GM18861 (cell line): ENCODE measurements around the gene EEF1AKMT2.
A peak's percentile ranks its signal among the peaks of the same experiment; 100 is the strongest.

Source experiments
- ATAC-seq: cut with Tn5 transposase; IDR thresholded peaks from one replicate; pipeline ENCODE4 v1.9.1; 2021; ENCODE audit not compliant: unreplicated experiment

The EEF1AKMT2 gene

GRCh38 chr10:124723826-124724225, 67.9 kb downstream of the EEF1AKMT2 start:
- ATAC-seq: no peak

GRCh38 chr10:124722798-124723783, 68.6 kb downstream of the EEF1AKMT2 start:
- ATAC-seq: peak; percentile 55

DNA sequence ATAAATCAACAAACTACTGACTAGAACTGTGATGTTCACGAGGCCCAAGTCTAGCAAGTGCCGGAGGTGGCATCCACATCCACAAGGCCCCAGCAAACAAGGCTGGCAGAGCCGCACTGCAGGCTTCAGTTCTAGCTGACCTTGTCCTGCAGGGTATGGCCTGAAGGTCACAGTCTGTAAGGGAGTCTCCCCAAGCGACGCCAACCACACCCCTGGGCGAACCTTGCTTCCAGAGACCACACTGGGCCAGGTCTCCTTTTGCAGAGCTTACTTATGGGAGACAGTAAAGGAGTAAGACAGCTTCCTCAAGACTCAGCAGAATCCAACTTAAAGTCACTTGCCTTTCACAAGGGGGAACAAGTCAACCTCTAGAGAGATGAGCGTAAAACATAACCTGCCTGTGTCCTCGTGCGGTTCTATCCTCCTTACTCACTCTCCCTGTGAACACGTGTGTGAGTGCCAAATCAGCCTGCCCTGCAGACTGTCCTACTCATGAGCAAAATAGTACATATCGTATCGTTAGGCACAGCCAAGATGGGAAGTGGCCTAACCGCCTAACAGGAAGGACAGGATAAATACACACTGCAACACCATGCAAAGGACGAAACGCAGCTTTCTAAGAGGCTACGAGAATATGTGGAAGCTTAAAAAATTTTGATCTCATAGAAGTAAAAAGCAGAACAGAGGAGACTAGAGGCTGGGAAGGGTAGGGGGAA, 70.2 kb downstream of the EEF1AKMT2 start:
- no peak for ATAC-seq

DNA sequence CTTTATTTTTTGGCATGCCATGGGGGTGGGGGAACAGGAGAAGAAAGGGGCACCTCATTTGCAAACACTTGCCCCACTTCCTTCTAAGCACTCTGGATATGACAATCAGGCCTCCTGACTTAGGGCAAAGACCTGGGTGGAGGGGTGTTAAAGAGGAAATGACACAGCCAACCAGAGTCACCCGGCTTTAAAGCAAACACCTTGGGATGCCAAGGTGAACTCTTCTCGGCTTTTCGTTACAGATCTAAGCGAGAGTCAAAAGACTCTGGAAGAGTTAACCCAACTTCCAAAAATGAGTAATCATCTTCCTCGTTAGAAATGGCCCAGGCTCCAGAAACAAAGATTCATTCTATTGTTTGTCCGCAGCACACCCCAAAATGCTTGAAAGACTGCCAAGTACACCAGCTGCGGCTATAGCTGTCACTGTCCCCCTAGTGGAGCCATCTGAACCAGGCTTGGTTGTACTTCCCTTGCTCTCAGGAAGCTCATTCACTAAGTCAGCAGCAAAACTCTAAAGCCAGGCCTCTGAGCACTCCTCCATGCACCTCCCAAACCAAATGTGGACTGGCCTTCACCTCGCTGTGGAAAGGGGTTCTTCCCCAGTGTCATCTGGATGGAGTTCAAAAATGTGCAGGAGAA, 72.4 kb downstream of the EEF1AKMT2 start:
- ATAC-seq: peak; percentile 28

GRCh38 chr10:124717911-124718741, 73.6 kb downstream of the EEF1AKMT2 start:
- ATAC-seq: peak; percentile 70

GRCh38 chr10:124717041-124717757, 74.5 kb downstream of the EEF1AKMT2 start:
- ATAC-seq: no peak

- no peak for ATAC-seq
These were observed 75.3 kb downstream of the EEF1AKMT2 start for GRCh38 chr10:124716369-124716768.

GRCh38 chr10:124715439-124715838, 76.2 kb downstream of the EEF1AKMT2 start:
- no peak for ATAC-seq

GRCh38 chr10:124713679-124714255, 77.9 kb downstream of the EEF1AKMT2 start:
- ATAC-seq: no peak

DNA sequence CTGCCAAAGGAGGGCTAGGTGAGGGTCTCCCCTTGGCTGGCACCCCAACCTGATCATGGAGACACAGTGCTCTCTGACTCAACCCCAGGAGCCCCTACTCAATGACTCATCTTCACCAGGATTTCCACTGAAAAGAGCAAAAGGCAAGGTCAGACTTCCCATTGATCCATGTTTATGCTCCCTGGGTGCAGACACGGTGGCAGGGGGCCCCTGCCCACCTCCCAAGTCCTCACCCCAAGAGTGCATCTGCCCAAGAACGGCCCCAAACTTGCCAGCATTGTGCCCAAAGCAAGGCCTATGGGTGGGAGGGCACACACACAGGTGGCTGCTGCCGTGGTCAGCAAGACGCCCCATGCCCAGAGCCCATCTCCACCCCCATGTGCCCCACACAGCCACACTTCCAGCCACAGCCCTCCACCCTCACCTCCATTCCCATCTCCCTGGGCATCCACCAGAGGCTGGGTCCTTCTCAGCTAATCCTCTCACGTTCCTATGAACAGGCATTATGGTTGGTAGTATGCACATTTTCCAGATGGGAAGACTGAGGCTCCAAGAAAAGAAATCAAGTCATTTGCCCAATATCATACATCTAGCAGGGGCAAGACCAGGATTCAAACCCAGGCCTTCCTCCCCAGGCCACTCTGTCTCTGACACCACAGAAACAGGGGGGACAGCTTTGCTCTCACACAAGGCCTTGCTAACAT, 78.8 kb downstream of the EEF1AKMT2 start:
- ATAC-seq: no peak

GRCh38 chr10:124711145-124711544, 80.5 kb downstream of the EEF1AKMT2 start:
- no peak for ATAC-seq

GRCh38 chr10:124710266-124710881, 81.3 kb downstream of the EEF1AKMT2 start:
- ATAC-seq: no peak

GRCh38 chr10:124709861-124710260, 81.8 kb downstream of the EEF1AKMT2 start:
- no peak for ATAC-seq

- ATAC-seq: no peak
These were observed 82.7 kb downstream of the EEF1AKMT2 start for GRCh38 chr10:124708922-124709520.

DNA sequence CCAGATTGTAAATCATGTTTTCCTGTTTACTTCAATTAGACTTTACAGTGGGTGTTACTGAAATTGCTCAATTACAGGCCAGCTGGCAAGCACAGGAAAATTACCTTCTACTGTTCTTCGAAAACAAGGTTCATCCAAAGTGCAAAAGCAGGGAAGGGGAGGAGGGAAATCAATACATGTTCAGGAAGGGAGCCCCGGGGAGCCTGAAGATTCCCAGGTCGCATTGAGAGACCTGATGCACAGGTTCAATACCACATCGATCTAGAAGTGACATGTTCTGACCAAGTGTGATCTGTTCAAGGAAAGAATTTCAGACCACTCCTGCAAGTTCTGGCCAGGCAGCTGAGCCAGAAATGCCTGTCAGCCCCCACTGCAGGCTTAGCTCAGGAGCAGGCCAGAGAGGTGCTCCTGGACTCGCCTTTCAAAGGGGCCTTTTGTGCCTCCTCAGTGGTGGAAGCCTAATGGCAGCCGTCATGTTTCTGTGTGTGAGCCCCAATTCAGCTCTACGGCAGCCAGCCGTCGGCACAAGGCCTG, 83.4 kb downstream of the EEF1AKMT2 start:
- ATAC-seq: no peak
